T-cell (primary cell): ENCODE results near the gene MRPL14. TPM values are rescaled to one million over a fixed set of nuclear protein-coding genes. Genes with fewer than 3 reads are reported as not detected.
"Not testable (repeated sequence)": the region's sequence is repeated elsewhere in the genome, so short reads cannot be mapped to it uniquely, and the experiment has no call there.

Experiments
- ATAC-seq, 4 experiments: fragments of 200-7000 bp in 3 of 4; fragments of 150-1000 bp in 1 of 4; cut with Tn5 transposase; replicated peaks in 1 of 4; 1 replicate in 3 of 4; 2 replicates in 1 of 4; pipeline ENCODE4 v1.10.0; 2021; ENCODE audit warnings: moderate library complexity in 3 of 4, mild to moderate bottlenecking in 2 of 4, moderate number of reproducible peaks in 1 of 4
- CTCF ChIA-PET, 2 donors: fragments of 300-600 bp; sonication (Branson Sonifier 250); formaldehyde crosslinking; loops; one replicate each; lab custom pipeline; 2022; ENCODE audit warnings: antibody characterized with exemption in 2 of 2; lab: Charles Lee
- POLR2A ChIA-PET, 2 donors: fragments of 300-600 bp; sonication (Branson Sonifier 250); formaldehyde crosslinking; loops; one replicate each; lab custom pipeline; 2022; ENCODE audit warnings: antibody characterized with exemption in 2 of 2; lab: Charles Lee
- DNase-seq, 35 experiments: peaks; one replicate each; pipeline versions ENCODE4 v3.0.0 to v3.0.0-alpha.2; 2013 to 2023
- H3K27ac ChIP-seq: one replicate; pipeline ENCODE4 v1.5.1; 2013; ENCODE audit warnings: low read length
- H3K27me3 ChIP-seq, 2 experiments: replicated peaks in 1 of 2; 1 replicate in 1 of 2; 2 replicates in 1 of 2; pipeline versions ENCODE4 v1.6.1 to v1.7.0; 2013; ENCODE audit warnings: low read length in 1 of 2, mixed read lengths in 1 of 2; ENCODE audit not compliant: control insufficient read depth in 2 of 2, insufficient read depth in 2 of 2; ENCODE audit errors: extremely low read depth in 1 of 2
- H3K36me3 ChIP-seq, 2 donors: 1 replicate in 1 of 2; 2 replicates in 1 of 2; pipeline versions ENCODE4 v1.6.1 to v1.7.0; 2013; ENCODE audit warnings: low read length in 1 of 2; ENCODE audit not compliant: control insufficient read depth in 2 of 2, insufficient read depth in 1 of 2; ENCODE audit errors: extremely low read depth in 1 of 2
- H3K4me1 ChIP-seq, 2 experiments: 1 replicate in 1 of 2; 2 replicates in 1 of 2; pipeline versions ENCODE4 v1.6.1 to v1.7.0; 2013; ENCODE audit warnings: low read length in 2 of 2, mixed read lengths in 1 of 2; ENCODE audit not compliant: insufficient read depth in 2 of 2, control insufficient read depth in 1 of 2; ENCODE audit errors: extremely low read depth in 1 of 2
- H3K4me3 ChIP-seq, 2 donors: 1 replicate in 1 of 2; 2 replicates in 1 of 2; pipeline versions ENCODE4 v1.5.1 to v1.7.0; 2013; ENCODE audit warnings: mild to moderate bottlenecking in 2 of 2, low read length in 1 of 2, moderate library complexity in 1 of 2; ENCODE audit not compliant: control insufficient read depth in 1 of 2; ENCODE audit errors: extremely low read depth in 1 of 2
- H3K9me3 ChIP-seq: 2 replicates; pipeline ENCODE4 v1.7.0; 2013
- H3K27ac Mint-ChIP-seq, 2 donors: one replicate each; pipeline ENCODE4 v1.8.0; 2020 to 2021; ENCODE audit warnings: mild to moderate bottlenecking in 2 of 2, mixed read lengths in 2 of 2
- H3K27me3 Mint-ChIP-seq, 2 donors: one replicate each; pipeline ENCODE4 v1.8.0; 2021 to 2022; ENCODE audit warnings: mixed read lengths in 2 of 2
- H3K36me3 Mint-ChIP-seq: one replicate; pipeline ENCODE4 v1.8.0; 2021; ENCODE audit warnings: mixed read lengths
- H3K4me1 Mint-ChIP-seq, 3 donors: one replicate each; pipeline ENCODE4 v1.8.0; 2020 to 2022; ENCODE audit warnings: mixed read lengths in 3 of 3, mild to moderate bottlenecking in 1 of 3
- H3K4me3 Mint-ChIP-seq, 3 donors: one replicate each; pipeline ENCODE4 v1.8.0; 2020 to 2022; ENCODE audit warnings: mild to moderate bottlenecking in 3 of 3, mixed read lengths in 3 of 3, moderate library complexity in 3 of 3
- H3K9me3 Mint-ChIP-seq, 3 donors: one replicate each; pipeline ENCODE4 v1.8.0; 2020 to 2022; ENCODE audit warnings: mixed read lengths in 3 of 3
- WGBS: methylation state at CpG from one replicate; pipeline ENCODE4 v1.1.5; 2013; ENCODE audit warnings: missing lambda C conversion rate; ENCODE audit not compliant: insufficient coverage; 5-methylcytosine and 5-hydroxymethylcytosine counted together
- total RNA-seq, 35 experiments: library from RNA in 6 of 35; stranded (reverse) in 6 of 35; fragments of 120-200 nt in 1 of 35; gene quantifications; one replicate each; pipeline versions ENCODE4 v1.2.1 to v1.2.4 and lab custom pipeline; 2013 to 2026

MRPL14 gene
- total RNA-seq, 5 donors from 2014 or later (not counting 1 experiment from before 2014, with no cell fraction given), result 12.0 to 24.2 (median 22.3) TPM

- Histone ChIP-seq H3K4me3 (no peak overlapping the region), H3K27ac (no peak overlapping the region), H3K9me3 (no peaks in the 10 kb centered on the region), H3K27me3 (no peaks in the 10 kb centered on the region), H3K4me1 (peaks cover 0 to 4% of the 10 kb centered on the region in 2 experiments), H3K36me3 (peaks cover 5 to 10% of the 10 kb centered on the region in 2 donors)
- H3K4me3 Mint-ChIP-seq, result no peak overlapping the region
- H3K36me3 Mint-ChIP-seq, result peaks cover 3% of the 10 kb centered on the region
- H3K4me1 Mint-ChIP-seq, result peaks cover 11 to 28% (median 12%) of the 10 kb centered on the region in 3 donors
- no peaks in the 10 kb centered on the region for H3K27me3 Mint-ChIP-seq
- H3K27ac Mint-ChIP-seq, result no peak overlapping the region
- H3K9me3 Mint-ChIP-seq, result no peaks in the 10 kb centered on the region
- DNase-seq, result peak in 2 of 35 experiments; percentile 16 to 31
- ChIA-PET POLR2A (no interaction called here), CTCF (interaction anchor here in 1 of 2 donors (1.1 kb wide), 1 partner anchor 51 kb away, joined by 3 read pairs; no protein-coding TSS in a partner anchor)
- ATAC-seq, result peak in 3 of 4 experiments; percentile 21 to 57 (median 28)
- 100% methylated on average over 1 of the region's 1 CpG for WGBS
Observed at GRCh38 chr6:44100088-44100550, 27.1 kb downstream of the MRPL14 start.

GRCh38 chr6:44099192-44099591, 28.1 kb downstream of the MRPL14 start:
- Mint-ChIP-seq H3K27me3 (no peaks in the 10 kb centered on the region), H3K4me3 (no peak overlapping the region), H3K9me3 (no peaks in the 10 kb centered on the region), H3K4me1 (peaks cover 7 to 28% (median 12%) of the 10 kb centered on the region in 3 donors), H3K36me3 (peaks cover 10% of the 10 kb centered on the region), H3K27ac (no peak overlapping the region)
- Histone ChIP-seq H3K27ac (no peak overlapping the region), H3K9me3 (no peaks in the 10 kb centered on the region), H3K36me3 (peaks cover 5 to 7% of the 10 kb centered on the region in 2 donors), H3K4me3 (no peak overlapping the region), H3K27me3 (no peaks in the 10 kb centered on the region), H3K4me1 (peaks cover 0 to 4% of the 10 kb centered on the region in 2 experiments)
- POLR2A ChIA-PET, result interaction anchor here in 1 of 2 donors (0.6 kb wide), 1 partner anchor 175 kb away, joined by 12 read pairs; no protein-coding TSS in a partner anchor
- no peak for ATAC-seq
- CTCF ChIA-PET, result interaction anchor here (0.6 to 1.1 kb wide), 3 partner anchors 18 to 52 kb away, joined by 3 read pairs; no protein-coding TSS in a partner anchor
- no peak for DNase-seq
- no CpG with 5 or more reads among the region's 1 CpG for WGBS

- POLR2A ChIA-PET, result interaction anchor here in 1 of 2 donors (0.6 to 0.9 kb wide), 2 partner anchors 13 to 1446 kb away, joined by 3 to 6 read pairs; no protein-coding TSS in a partner anchor
- no peak for ATAC-seq
Observed at GRCh38 chr6:44097782-44098317, 29.4 kb downstream of the MRPL14 start.

DNA sequence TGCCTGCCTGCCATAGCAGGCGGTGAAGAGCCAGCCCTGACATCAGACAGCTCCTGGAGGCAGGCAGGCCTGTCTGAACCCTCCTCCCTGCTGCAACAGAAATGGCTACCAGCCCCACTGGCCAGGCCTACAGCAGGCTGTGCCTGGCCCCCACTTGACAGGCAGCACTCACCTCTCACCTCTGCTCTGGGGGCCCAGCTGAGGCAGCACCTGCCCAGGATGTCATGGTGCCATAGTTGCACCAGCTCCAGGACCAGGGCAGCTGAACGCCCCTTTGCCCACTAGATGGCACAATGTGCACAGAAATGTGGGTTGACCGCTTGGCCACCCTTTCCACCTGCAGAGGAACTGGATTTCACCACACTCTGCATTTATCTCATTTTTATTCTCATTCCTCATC, 30.6 kb downstream of the MRPL14 start:
- H3K27ac Mint-ChIP-seq, result no peak overlapping the region
- H3K27ac ChIP-seq, result no peak overlapping the region
- peaks cover 2 to 4% of the 10 kb centered on the region in 2 donors for H3K36me3 ChIP-seq
- H3K4me1 ChIP-seq, result no peaks in the 10 kb centered on the region
- H3K27me3 Mint-ChIP-seq, result no peaks in the 10 kb centered on the region
- no peaks in the 10 kb centered on the region for H3K9me3 ChIP-seq
- H3K36me3 Mint-ChIP-seq, result peaks cover 11% of the 10 kb centered on the region
- no peak overlapping the region for H3K4me3 Mint-ChIP-seq
- ChIA-PET CTCF (interaction anchor here (0.5 to 1.9 kb wide), 15 partner anchors 11 to 526 kb away, joined by 3 to 8 read pairs (median 4); no protein-coding TSS in a partner anchor), POLR2A (interaction anchor here in 1 of 2 donors (0.6 kb wide), 1 partner anchor 42 kb away, joined by 4 read pairs; no protein-coding TSS in a partner anchor)
- ATAC-seq (peak; percentile 80 to 94 (median 87)), DNase-seq (peak; percentile 41 to 88 (median 69))
- no peaks in the 10 kb centered on the region for H3K9me3 Mint-ChIP-seq
- WGBS, result 56% methylated on average over 3 of the region's 3 CpGs
- H3K4me1 Mint-ChIP-seq, result peaks cover 0 to 7% (median 3%) of the 10 kb centered on the region in 3 donors
- no peak overlapping the region for H3K4me3 ChIP-seq
- no peaks in the 10 kb centered on the region for H3K27me3 ChIP-seq

More at GRCh38 chr6:44097782-44098317, 29.4 kb downstream of the MRPL14 start:
- CTCF ChIA-PET, result interaction anchor here (0.5 to 1.3 kb wide), 4 partner anchors 13 to 56 kb away, joined by 3 read pairs; no protein-coding TSS in a partner anchor
- no CpG with 5 or more reads among the region's 2 CpGs for WGBS
- Histone ChIP-seq H3K4me3 (no peak overlapping the region), H3K4me1 (peaks cover 0 to 4% of the 10 kb centered on the region in 2 experiments), H3K27me3 (no peaks in the 10 kb centered on the region), H3K9me3 (no peaks in the 10 kb centered on the region), H3K36me3 (peaks cover 2 to 4% of the 10 kb centered on the region in 2 donors), H3K27ac (no peak overlapping the region)
- H3K4me1 Mint-ChIP-seq, result peaks cover 7 to 17% (median 12%) of the 10 kb centered on the region in 3 donors
- no peaks in the 10 kb centered on the region for H3K27me3 Mint-ChIP-seq
- DNase-seq, result no peak
- peaks cover 11% of the 10 kb centered on the region for H3K36me3 Mint-ChIP-seq
- no peak overlapping the region for H3K4me3 Mint-ChIP-seq
- H3K27ac Mint-ChIP-seq, result peak overlapping the region in 1 of 2 donors; percentile 25
- H3K9me3 Mint-ChIP-seq, result no peaks in the 10 kb centered on the region

GRCh38 chr6:44095243-44095623, 32.0 kb downstream of the MRPL14 start:
- CTCF ChIA-PET, result interaction anchor here (0.7 to 1.9 kb wide), 2 partner anchors 58 to 81 kb away, joined by 3 to 4 read pairs; no protein-coding TSS in a partner anchor
- WGBS, result 54% methylated on average over 2 of the region's 6 CpGs
- POLR2A ChIA-PET, H3K36me3 ChIP-seq, H3K4me1 ChIP-seq, H3K9me3 Mint-ChIP-seq, H3K27me3 Mint-ChIP-seq, H3K4me3 ChIP-seq, H3K27me3 ChIP-seq, H3K4me1 Mint-ChIP-seq, H3K27ac ChIP-seq, DNase-seq, H3K4me3 Mint-ChIP-seq, H3K9me3 ChIP-seq, H3K27ac Mint-ChIP-seq, ATAC-seq: not testable (repeated sequence)
- peaks cover 11% of the 10 kb centered on the region for H3K36me3 Mint-ChIP-seq

DNA sequence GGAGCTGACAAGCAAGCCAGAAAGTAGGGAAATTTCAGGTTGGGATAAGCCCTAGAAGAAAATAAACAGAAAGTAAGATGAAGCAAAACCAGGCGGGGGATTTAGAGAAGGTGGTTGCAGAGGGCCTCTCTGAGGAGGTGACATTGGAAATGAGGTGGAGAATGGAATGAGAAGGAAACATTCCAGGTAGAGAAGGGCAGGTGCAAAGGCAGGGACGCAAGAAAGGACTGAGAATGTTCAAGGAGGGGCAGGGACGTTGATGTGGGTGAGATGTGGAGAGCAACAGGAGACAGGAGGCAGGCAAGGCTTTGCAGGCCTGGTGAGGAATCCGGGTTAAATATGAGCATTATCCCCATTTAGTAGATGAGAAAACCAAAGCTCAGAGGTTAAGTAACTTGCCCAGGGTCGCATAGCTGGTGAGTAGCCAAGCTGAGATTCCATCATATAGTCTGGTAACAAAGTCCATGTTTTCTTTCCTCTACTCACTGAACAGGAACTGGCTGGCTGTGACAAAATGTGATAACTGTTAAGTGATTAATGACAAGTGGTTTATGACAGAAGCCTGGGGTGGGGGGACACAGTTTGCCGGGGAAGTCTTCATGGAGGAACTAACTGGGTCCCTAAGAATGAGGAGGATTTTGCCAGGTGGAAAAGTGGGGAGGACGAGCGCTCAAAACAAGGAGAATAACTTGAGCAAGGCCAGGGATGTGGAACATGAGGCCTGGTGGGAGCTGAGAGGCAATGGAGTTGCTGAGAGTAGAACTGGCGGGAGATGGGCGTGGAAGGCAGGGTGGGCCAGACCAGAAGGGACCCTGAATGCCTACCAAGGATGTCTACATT, 32.6 kb downstream of the MRPL14 start:
- WGBS, result 87% methylated on average over 6 of the region's 10 CpGs
- H3K4me3 ChIP-seq, result no peak overlapping the region

More for the DNA sequence above, 32.6 kb downstream of the MRPL14 start:
- Mint-ChIP-seq H3K4me1 (peaks cover 0 to 7% (median 3%) of the 10 kb centered on the region in 3 donors), H3K9me3 (no peaks in the 10 kb centered on the region), H3K36me3 (peaks cover 11% of the 10 kb centered on the region), H3K27me3 (no peaks in the 10 kb centered on the region), H3K4me3 (no peak overlapping the region), H3K27ac (no peak overlapping the region)
- DNase-seq, result no peak
- Histone ChIP-seq H3K27ac (no peak overlapping the region), H3K9me3 (no peaks in the 10 kb centered on the region), H3K36me3 (peaks cover 2 to 7% of the 10 kb centered on the region in 2 donors), H3K27me3 (no peaks in the 10 kb centered on the region), H3K4me1 (no peaks in the 10 kb centered on the region)
- CTCF ChIA-PET, result interaction anchor here in 1 of 2 donors (0.7 to 0.8 kb wide), 2 partner anchors 59 to 238 kb away, joined by 3 read pairs; no protein-coding TSS in a partner anchor
- ATAC-seq, result no peak
- POLR2A ChIA-PET, result no interaction called here
